Measurements from ENCODE around the gene SLITRK2.

The SLITRK2 gene

DNA sequence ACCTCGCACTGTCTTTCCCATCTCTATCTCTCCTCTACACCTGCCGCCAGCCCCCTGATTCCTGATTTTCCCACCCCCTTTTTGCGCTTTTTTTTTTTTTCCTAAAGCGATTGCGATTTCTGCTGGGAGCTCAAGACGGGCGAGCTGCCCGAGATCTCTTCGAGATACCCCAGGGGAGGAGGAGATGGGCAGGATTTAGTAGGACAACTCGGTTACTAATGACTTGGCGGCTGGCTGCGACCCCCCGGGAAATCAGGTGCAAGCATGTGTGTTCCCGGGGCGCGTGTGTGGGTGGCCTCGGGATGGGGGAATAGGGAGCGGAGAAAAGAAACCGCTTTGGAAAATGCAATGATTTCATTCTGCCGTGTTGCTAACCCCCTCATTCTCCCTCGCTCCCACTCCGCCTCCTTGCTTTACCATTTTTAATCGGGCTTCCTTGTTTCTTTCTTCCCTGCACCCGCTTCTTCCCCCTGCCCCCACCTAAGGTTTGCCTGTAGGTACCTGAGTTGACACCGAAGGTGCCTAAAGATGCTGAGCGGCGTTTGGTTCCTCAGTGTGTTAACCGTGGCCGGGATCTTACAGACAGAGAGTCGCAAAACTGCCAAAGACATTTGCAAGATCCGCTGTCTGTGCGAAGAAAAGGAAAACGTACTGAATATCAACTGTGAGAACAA is 4.4 kb downstream of the SLITRK2 start:
- H3K4me3 ChIP-seq (ENCODE audit: low read depth in 1 of 2, low read length in 2 of 2), result no peak overlapping the region
- H3K4me1 ChIP-seq (ENCODE audit: control insufficient read depth in 1 of 2, insufficient read depth in 2 of 2, low read length in 2 of 2), result peaks cover 0 to 14% of the 10 kb centered on the region in 2 donors
- no peaks in the 10 kb centered on the region for H3K36me3 ChIP-seq (ENCODE audit: control insufficient read depth in 1 of 2, insufficient read depth in 2 of 2, low read length in 2 of 2)
- no peak overlapping the region for H3K27ac ChIP-seq (ENCODE audit: low read length)
- no peaks in the 10 kb centered on the region for H3K9me3 ChIP-seq (ENCODE audit: control insufficient read depth in 1 of 2, low read length in 2 of 2)
- no peaks in the 10 kb centered on the region for H3K27me3 ChIP-seq (ENCODE audit: low read depth, low read length)

DNA sequence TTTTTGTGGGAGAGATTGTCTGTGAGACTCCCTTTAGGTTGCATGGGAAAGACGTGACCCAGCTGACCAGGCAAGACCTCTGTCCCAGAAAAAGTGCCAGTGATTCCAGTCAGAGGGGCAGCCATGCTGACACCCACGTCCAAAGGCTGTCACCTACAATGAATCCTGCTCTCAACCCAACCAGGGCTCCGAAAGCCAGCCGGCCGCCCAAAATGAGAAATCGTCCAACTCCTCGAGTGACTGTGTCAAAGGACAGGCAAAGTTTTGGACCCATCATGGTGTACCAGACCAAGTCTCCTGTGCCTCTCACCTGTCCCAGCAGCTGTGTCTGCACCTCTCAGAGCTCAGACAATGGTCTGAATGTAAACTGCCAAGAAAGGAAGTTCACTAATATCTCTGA is 5.5 kb downstream of the SLITRK2 start:
- Histone ChIP-seq H3K4me3 (ENCODE audit: low read depth in 1 of 2, low read length in 2 of 2) (no peak overlapping the region), H3K4me1 (ENCODE audit: control insufficient read depth in 1 of 2, insufficient read depth in 2 of 2, low read length in 2 of 2) (peaks cover 0 to 9% of the 10 kb centered on the region in 2 donors), H3K27me3 (ENCODE audit: low read depth, low read length) (no peaks in the 10 kb centered on the region), H3K36me3 (ENCODE audit: control insufficient read depth in 1 of 2, insufficient read depth in 2 of 2, low read length in 2 of 2) (no peaks in the 10 kb centered on the region), H3K9me3 (ENCODE audit: control insufficient read depth in 1 of 2, low read length in 2 of 2) (no peaks in the 10 kb centered on the region), H3K27ac (ENCODE audit: low read length) (no peak overlapping the region)

DNA sequence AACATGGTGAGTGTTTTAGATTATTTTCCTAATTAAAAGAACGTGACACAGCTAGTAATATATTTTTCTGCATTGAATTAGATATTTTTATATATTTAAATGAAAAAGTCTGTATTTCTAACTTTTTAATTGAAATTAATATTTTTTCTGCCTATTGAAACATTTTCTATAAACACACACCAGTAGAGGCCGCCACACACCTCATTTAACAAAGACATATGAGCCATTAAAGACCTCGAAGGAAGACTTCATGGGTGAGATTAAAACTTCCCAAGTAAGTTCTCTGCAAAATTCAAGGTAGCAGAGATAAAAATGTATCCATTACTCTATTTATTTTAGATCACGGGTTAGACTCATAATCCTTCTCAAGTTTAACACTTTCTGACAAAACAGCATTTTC is 8.3 kb downstream of the SLITRK2 start:
- Histone ChIP-seq H3K4me3 (ENCODE audit: low read depth in 1 of 2, low read length in 2 of 2) (no peak overlapping the region), H3K9me3 (ENCODE audit: control insufficient read depth in 1 of 2, low read length in 2 of 2) (no peaks in the 10 kb centered on the region), H3K27ac (ENCODE audit: low read length) (no peak overlapping the region), H3K4me1 (ENCODE audit: control insufficient read depth in 1 of 2, insufficient read depth in 2 of 2, low read length in 2 of 2) (peaks cover 0 to 6% of the 10 kb centered on the region in 2 donors), H3K27me3 (ENCODE audit: low read depth, low read length) (no peaks in the 10 kb centered on the region), H3K36me3 (ENCODE audit: control insufficient read depth in 1 of 2, insufficient read depth in 2 of 2, low read length in 2 of 2) (no peaks in the 10 kb centered on the region)

DNA sequence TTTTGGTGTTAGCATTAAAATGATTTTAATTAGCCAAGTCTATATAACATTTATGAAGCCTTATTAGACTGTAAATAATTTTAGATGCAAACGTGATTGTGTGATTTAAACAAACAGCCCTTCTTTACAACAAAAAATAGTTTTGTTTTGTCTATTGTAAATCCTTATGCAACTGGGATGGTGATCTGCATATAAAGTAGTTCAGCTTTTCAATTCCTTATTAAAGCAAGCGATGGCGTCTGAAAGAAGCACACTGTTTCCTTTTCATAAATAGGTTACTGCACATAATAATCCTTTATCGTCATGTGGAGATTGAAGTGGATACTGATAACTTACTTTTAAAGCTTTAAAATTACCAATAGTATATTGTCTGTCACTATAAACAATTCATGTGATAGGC is 8.8 kb downstream of the SLITRK2 start:
- Histone ChIP-seq H3K4me1 (ENCODE audit: control insufficient read depth in 1 of 2, insufficient read depth in 2 of 2, low read length in 2 of 2) (peaks cover 0 to 3% of the 10 kb centered on the region in 2 donors), H3K4me3 (ENCODE audit: low read depth in 1 of 2, low read length in 2 of 2) (no peak overlapping the region), H3K27ac (ENCODE audit: low read length) (no peak overlapping the region), H3K9me3 (ENCODE audit: control insufficient read depth in 1 of 2, low read length in 2 of 2) (no peaks in the 10 kb centered on the region), H3K27me3 (ENCODE audit: low read depth, low read length) (no peaks in the 10 kb centered on the region), H3K36me3 (ENCODE audit: control insufficient read depth in 1 of 2, insufficient read depth in 2 of 2, low read length in 2 of 2) (no peaks in the 10 kb centered on the region)

DNA sequence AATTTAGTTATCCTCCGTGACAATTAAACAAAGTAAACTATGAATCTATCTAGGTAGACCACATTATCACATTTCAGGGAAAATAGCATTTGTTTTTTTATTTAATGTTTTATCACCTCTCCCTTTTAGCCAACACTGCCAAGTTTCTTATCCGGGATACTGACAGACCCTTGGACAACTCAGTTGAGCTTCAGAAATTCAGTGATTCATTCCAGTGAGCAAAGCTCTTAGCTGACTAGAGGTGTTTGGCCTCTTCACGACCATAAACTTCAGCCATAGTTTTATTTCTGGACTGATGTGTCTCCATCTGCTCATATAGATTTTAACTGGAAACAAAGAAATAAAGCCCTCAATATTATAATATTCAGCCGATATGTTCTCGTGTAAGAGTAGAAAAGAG is 15.2 kb downstream of the SLITRK2 start:
- Histone ChIP-seq H3K36me3 (ENCODE audit: control insufficient read depth in 1 of 2, insufficient read depth in 2 of 2, low read length in 2 of 2) (no peaks in the 10 kb centered on the region), H3K4me3 (ENCODE audit: low read depth in 1 of 2, low read length in 2 of 2) (no peak overlapping the region), H3K9me3 (ENCODE audit: control insufficient read depth in 1 of 2, low read length in 2 of 2) (no peaks in the 10 kb centered on the region), H3K27me3 (ENCODE audit: low read depth, low read length) (no peaks in the 10 kb centered on the region), H3K4me1 (ENCODE audit: control insufficient read depth in 1 of 2, insufficient read depth in 2 of 2, low read length in 2 of 2) (no peaks in the 10 kb centered on the region), H3K27ac (ENCODE audit: low read length) (no peak overlapping the region)

DNA sequence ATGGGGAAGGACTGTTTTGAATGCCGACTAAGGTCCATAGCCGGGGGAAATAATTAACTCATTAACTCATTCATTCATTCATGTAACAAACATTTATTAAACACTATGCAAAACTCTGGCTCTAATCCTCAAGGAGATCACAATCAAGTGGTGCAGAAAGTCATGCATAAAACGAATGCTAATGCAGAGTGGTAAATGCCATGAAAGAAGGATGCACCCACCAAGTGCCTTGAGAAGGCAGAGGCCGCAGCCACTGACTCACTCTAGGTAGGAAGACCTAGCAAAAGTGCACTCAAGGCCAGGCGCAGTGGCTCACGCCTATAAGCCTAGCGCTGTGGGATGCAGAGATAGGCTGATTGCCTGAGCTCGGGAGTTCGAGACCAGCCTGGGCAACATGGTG is 22.9 kb downstream of the SLITRK2 start:
- H3K27me3 ChIP-seq (ENCODE audit: low read depth, low read length), result no peaks in the 10 kb centered on the region
- H3K27ac ChIP-seq (ENCODE audit: low read length), result no peak overlapping the region
- H3K36me3 ChIP-seq (ENCODE audit: control insufficient read depth in 1 of 2, insufficient read depth in 2 of 2, low read length in 2 of 2), result no peaks in the 10 kb centered on the region
- no peaks in the 10 kb centered on the region for H3K4me1 ChIP-seq (ENCODE audit: control insufficient read depth in 1 of 2, insufficient read depth in 2 of 2, low read length in 2 of 2)
- H3K9me3 ChIP-seq (ENCODE audit: control insufficient read depth in 1 of 2, low read length in 2 of 2), result no peaks in the 10 kb centered on the region
- no peak overlapping the region for H3K4me3 ChIP-seq (ENCODE audit: low read depth in 1 of 2, low read length in 2 of 2)

DNA sequence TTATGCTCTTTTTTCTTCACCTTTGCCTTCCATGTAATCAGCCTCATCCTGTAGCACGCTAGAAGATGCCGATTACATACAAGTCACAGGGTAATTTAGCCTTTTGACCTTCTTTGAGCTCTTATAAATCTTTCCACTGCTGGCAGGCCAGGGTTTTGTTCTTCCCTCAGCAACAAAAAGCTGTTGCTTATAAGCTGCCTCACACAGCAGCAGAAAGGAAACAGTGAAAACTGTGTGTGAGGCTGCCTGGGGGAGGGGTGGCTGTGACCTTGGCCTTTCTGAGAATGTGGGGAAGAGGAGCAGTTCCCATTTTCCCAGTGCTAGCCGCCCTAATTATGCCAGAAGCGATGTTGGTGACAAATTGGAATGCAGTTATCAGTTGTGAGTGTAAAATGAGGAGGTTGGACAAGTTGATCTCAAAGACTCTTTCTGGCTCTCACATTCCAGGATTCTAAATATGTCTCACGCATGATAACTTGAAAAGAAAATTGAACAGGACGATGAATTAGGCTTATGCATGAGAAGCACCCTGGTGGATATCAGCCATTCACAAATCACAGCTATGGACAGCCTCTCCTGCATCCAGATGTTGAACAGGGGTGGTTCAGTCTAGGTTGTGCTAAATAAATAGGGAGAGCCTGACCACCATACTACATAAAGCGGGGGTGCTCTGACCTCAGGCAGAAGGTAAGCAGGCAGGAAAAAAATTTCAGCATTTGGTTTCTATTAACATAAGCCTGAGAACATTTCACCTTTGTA is 25.7 kb downstream of the SLITRK2 start:
- no peaks in the 10 kb centered on the region for H3K36me3 ChIP-seq (ENCODE audit: control insufficient read depth in 1 of 2, insufficient read depth in 2 of 2, low read length in 2 of 2)
- no peaks in the 10 kb centered on the region for H3K27me3 ChIP-seq (ENCODE audit: low read depth, low read length)
- H3K4me1 ChIP-seq (ENCODE audit: control insufficient read depth in 1 of 2, insufficient read depth in 2 of 2, low read length in 2 of 2), result no peaks in the 10 kb centered on the region
- no peaks in the 10 kb centered on the region for H3K9me3 ChIP-seq (ENCODE audit: control insufficient read depth in 1 of 2, low read length in 2 of 2)
- no peak overlapping the region for H3K27ac ChIP-seq (ENCODE audit: low read length)
- no peak overlapping the region for H3K4me3 ChIP-seq (ENCODE audit: low read depth in 1 of 2, low read length in 2 of 2)

DNA sequence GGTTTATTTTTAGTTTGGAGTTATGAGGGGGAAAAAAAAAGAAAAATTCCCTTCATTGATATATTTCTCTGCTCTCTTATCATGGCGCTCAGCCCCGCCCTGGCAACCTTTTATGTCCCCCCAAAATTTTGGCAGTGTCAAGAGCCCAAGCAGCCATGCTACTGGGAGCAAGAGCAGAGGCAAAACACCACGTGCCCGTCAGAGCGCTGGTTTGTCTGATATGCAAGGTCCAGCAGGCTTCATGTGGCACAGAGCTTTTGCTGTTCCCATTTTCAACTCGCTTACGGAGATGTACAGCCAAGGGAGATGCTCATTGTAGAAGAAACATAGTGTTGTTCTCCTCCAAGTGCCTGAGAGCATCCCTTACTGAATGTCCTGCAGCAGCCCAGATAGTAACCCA is 27.3 kb downstream of the SLITRK2 start:
- H3K9me3 ChIP-seq (ENCODE audit: control insufficient read depth in 1 of 2, low read length in 2 of 2), result no peaks in the 10 kb centered on the region
- H3K4me1 ChIP-seq (ENCODE audit: control insufficient read depth in 1 of 2, insufficient read depth in 2 of 2, low read length in 2 of 2), result no peaks in the 10 kb centered on the region
- H3K27me3 ChIP-seq (ENCODE audit: low read depth, low read length), result no peaks in the 10 kb centered on the region
- no peak overlapping the region for H3K27ac ChIP-seq (ENCODE audit: low read length)
- H3K4me3 ChIP-seq (ENCODE audit: low read depth in 1 of 2, low read length in 2 of 2), result no peak overlapping the region
- H3K36me3 ChIP-seq (ENCODE audit: control insufficient read depth in 1 of 2, insufficient read depth in 2 of 2, low read length in 2 of 2), result no peaks in the 10 kb centered on the region

DNA sequence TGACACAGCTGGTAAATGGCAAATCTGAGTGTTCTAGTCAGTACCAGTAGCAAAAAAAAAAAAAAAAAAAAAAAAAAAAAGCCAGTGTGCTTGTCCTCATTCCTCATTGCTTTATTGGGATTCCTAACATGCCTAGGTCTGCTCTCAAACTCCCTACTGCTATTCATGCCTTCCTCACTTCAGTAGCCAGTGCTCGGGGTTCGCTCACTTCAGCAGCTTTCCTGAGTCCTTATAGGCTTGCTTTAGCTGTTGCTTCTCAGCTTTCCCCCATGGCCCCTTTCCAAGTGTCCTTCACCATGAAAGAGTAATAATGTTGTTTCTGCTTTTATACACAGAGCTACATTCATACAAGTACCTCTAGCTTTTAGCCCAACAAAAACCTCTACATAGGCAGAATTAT is 30.8 kb downstream of the SLITRK2 start:
- no peaks in the 10 kb centered on the region for H3K27me3 ChIP-seq (ENCODE audit: low read depth, low read length)
- H3K36me3 ChIP-seq (ENCODE audit: control insufficient read depth in 1 of 2, insufficient read depth in 2 of 2, low read length in 2 of 2), result no peaks in the 10 kb centered on the region
- H3K27ac ChIP-seq (ENCODE audit: low read length), result no peak overlapping the region
- no peaks in the 10 kb centered on the region for H3K9me3 ChIP-seq (ENCODE audit: control insufficient read depth in 1 of 2, low read length in 2 of 2)
- H3K4me3 ChIP-seq (ENCODE audit: low read depth in 1 of 2, low read length in 2 of 2), result no peak overlapping the region
- H3K4me1 ChIP-seq (ENCODE audit: control insufficient read depth in 1 of 2, insufficient read depth in 2 of 2, low read length in 2 of 2), result no peaks in the 10 kb centered on the region

DNA sequence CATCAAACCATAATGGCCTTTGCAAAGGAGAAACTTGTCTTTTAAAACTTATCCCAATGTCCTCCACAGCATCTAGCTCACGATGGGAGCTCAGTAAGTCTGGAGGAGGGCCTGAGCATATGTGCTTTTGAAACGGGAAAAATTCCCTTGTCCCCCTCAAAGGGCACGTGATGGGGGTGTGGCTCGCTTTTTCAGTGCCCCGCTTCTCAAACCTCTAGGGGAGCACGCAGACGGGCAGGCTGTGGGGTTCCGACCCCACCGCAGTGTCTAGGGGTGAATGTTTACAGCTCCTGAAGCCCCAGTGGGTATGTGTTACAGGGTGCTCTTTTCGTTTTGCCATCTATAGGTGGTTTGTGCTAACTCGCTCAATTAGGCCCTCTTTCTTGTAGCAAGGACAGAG is 31.2 kb downstream of the SLITRK2 start:
- Histone ChIP-seq H3K4me1 (ENCODE audit: control insufficient read depth in 1 of 2, insufficient read depth in 2 of 2, low read length in 2 of 2) (no peaks in the 10 kb centered on the region), H3K36me3 (ENCODE audit: control insufficient read depth in 1 of 2, insufficient read depth in 2 of 2, low read length in 2 of 2) (no peaks in the 10 kb centered on the region), H3K9me3 (ENCODE audit: control insufficient read depth in 1 of 2, low read length in 2 of 2) (no peaks in the 10 kb centered on the region), H3K4me3 (ENCODE audit: low read depth in 1 of 2, low read length in 2 of 2) (no peak overlapping the region), H3K27ac (ENCODE audit: low read length) (no peak overlapping the region), H3K27me3 (ENCODE audit: low read depth, low read length) (no peaks in the 10 kb centered on the region)

DNA sequence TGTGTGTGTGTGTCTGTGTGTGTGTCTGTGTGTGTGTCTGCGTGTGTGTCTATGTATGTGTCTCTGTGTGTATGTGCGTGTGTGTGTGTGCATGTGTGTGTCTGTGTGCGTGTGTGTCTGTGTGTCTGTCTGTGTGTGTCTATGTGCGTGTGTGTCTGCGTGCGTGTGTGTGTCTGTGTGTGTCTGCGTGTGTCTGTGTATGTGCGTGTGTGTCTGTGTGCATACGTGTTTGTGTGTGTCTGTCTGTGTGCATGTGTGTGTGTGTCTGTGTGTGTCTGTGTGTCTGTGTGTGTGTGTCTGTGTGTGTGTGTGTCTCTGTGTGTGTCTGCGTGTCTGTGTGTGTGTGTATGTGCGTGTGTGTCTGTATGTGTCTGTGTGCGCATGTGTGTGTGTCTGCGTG is 35.6 kb downstream of the SLITRK2 start:
- no peaks in the 10 kb centered on the region for H3K36me3 ChIP-seq (ENCODE audit: control insufficient read depth in 1 of 2, insufficient read depth in 2 of 2, low read length in 2 of 2)
- H3K27ac ChIP-seq (ENCODE audit: low read length), result no peak overlapping the region
- H3K4me3 ChIP-seq (ENCODE audit: low read depth in 1 of 2, low read length in 2 of 2), result no peak overlapping the region
- H3K4me1 ChIP-seq (ENCODE audit: control insufficient read depth in 1 of 2, insufficient read depth in 2 of 2, low read length in 2 of 2), result no peaks in the 10 kb centered on the region
- H3K27me3 ChIP-seq (ENCODE audit: low read depth, low read length), result no peaks in the 10 kb centered on the region
- no peaks in the 10 kb centered on the region for H3K9me3 ChIP-seq (ENCODE audit: control insufficient read depth in 1 of 2, low read length in 2 of 2)

DNA sequence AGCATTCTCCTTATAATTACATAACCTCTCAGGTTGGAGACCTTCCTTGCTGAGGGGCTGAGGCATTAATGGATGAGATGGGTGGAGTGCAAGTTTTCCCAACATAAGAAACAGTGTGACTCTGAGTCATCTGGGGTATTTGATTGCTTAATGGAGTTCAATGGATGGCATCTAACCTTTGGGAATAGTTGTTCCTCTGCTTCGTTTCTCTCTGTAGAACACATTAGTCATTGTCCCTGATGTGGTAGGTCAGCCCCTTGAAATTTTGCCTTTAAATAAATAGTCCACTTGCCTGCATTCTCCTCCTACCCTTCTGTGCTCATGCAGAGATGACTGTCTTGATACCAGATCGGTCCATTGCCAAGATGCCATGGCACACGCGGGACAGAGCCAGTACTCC is 38.6 kb downstream of the SLITRK2 start:
- Histone ChIP-seq H3K27ac (ENCODE audit: low read length) (no peak overlapping the region), H3K9me3 (ENCODE audit: control insufficient read depth in 1 of 2, low read length in 2 of 2) (no peaks in the 10 kb centered on the region)

More for the DNA sequence above, 38.6 kb downstream of the SLITRK2 start:
- Histone ChIP-seq H3K27me3 (ENCODE audit: low read depth, low read length) (no peaks in the 10 kb centered on the region), H3K36me3 (ENCODE audit: control insufficient read depth in 1 of 2, insufficient read depth in 2 of 2, low read length in 2 of 2) (no peaks in the 10 kb centered on the region), H3K4me1 (ENCODE audit: control insufficient read depth in 1 of 2, insufficient read depth in 2 of 2, low read length in 2 of 2) (no peaks in the 10 kb centered on the region), H3K4me3 (ENCODE audit: low read depth in 1 of 2, low read length in 2 of 2) (no peak overlapping the region)

Data from muscle layer of duodenum (tissue), 2 donors.